Activated naive CD8-positive, alpha-beta T cell (primary cell): ENCODE measurements around the gene PLCG2.
"Not testable (repeated sequence)": the region's sequence is repeated elsewhere in the genome, so short reads cannot be mapped to it uniquely, and the experiment has no call there.

Experiments used
- H3K27ac Mint-ChIP-seq: one replicate; pipeline ENCODE4 v1.8.0; 2021; ENCODE audit warnings: mixed read lengths
- H3K27me3 Mint-ChIP-seq: one replicate; pipeline ENCODE4 v1.8.0; 2021; ENCODE audit warnings: mixed read lengths
- H3K36me3 Mint-ChIP-seq: one replicate; pipeline ENCODE4 v1.8.0; 2021; ENCODE audit warnings: mixed read lengths
- H3K4me1 Mint-ChIP-seq: one replicate; pipeline ENCODE4 v1.8.0; 2021; ENCODE audit warnings: low read depth, mixed read lengths
- H3K4me3 Mint-ChIP-seq: one replicate; pipeline ENCODE4 v1.8.0; 2021; ENCODE audit warnings: mild to moderate bottlenecking, mixed read lengths
- H3K9me3 Mint-ChIP-seq: one replicate; pipeline ENCODE4 v1.8.0; 2021; ENCODE audit warnings: low read depth, mixed read lengths

Gene PLCG2

DNA sequence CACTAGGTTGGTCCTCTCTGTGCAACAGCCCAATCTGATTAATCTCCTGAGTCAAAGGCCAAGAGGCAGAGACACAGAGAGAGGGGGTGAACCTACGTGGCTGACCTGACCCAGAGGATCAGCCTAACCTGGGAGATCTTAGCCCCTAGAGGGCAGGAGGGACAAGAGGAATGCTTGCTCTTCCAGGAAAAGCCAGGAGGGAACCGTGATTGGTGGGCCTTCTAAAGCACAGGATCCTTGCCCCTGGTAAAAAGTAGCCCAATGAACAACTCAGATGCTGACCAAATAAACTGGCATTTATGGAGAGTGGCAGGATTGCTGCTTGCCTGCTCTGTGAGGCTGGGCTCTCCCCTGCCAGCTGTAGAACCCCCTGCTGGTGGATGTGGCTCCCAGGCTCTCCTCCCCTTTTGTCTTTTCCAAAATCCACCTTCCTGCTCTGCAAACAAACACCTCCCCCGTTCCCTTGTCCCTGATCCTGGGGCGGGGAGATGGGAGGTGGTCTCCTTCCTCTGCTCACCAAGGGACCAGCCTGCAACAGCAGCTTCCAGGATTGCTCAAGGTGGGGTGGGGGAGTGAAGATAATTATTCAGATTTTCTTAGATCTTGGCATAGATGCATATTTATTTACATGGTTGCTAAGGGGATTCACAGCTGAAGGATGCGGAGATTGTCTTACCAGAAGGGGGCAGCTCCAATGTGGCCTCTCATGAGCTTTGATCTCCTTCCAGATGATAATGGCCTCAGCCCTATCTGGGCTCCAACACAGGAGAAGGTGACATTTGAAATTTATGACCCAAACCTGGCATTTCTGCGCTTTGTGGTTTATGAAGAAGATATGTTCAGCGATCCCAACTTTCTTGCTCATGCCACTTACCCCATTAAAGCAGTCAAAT, 160.3 kb downstream of the PLCG2 start:
- no peaks in the 10 kb centered on the region for H3K36me3 Mint-ChIP-seq
- peaks cover 2% of the 10 kb centered on the region for H3K27me3 Mint-ChIP-seq
- H3K4me1 Mint-ChIP-seq, result no peaks in the 10 kb centered on the region
- no peaks in the 10 kb centered on the region for H3K9me3 Mint-ChIP-seq
- no peak overlapping the region for H3K4me3 Mint-ChIP-seq
- no peak overlapping the region for H3K27ac Mint-ChIP-seq

DNA sequence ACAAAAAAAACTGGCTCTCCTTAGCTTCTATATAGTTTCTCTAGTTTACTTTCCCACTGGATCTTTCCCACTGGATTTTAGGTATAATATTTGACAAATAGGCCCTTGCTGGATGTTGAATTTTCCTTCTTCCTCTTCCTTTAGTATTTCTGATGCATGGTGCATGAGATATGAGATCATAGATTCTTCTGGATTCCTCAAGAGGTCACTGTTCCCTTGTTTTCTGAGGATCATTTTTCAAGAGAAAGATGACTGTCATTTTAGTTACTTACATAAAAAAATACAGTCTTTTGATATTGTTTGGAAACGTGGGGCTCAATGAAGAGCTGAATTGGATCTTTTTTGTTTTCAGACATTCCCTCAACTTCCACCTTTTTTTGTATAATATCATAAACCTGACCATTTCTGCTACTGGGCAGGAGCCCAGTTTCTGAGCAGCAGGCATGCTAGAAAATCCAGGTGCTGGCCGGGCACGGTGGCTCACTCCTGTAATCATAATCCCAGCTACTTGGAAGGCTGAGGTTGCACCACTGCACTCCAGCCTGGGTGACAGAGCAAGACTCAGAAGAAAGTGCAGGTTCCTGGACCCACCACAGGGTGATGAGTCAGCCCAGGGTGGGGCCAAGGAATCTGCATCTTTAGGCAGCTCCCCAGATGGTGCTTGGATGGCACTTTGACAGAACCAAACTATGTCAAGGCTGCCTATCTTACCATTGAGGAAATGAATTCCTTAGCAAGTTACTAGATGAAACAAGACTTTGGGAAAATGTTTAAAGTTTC, 161.9 kb downstream of the PLCG2 start:
- Mint-ChIP-seq H3K27ac (no peak overlapping the region), H3K27me3 (peaks cover 2% of the 10 kb centered on the region), H3K4me1 (no peaks in the 10 kb centered on the region), H3K36me3 (no peaks in the 10 kb centered on the region), H3K9me3 (no peaks in the 10 kb centered on the region), H3K4me3 (no peak overlapping the region)

GRCh38 chr16:81942007-81942601, 163.0 kb downstream of the PLCG2 start:
- no peak overlapping the region for H3K27ac Mint-ChIP-seq
- no peaks in the 10 kb centered on the region for H3K36me3 Mint-ChIP-seq
- no peaks in the 10 kb centered on the region for H3K9me3 Mint-ChIP-seq
- H3K27me3 Mint-ChIP-seq, result peaks cover 2% of the 10 kb centered on the region
- no peaks in the 10 kb centered on the region for H3K4me1 Mint-ChIP-seq
- no peak overlapping the region for H3K4me3 Mint-ChIP-seq

GRCh38 chr16:81945665-81946064, 166.6 kb downstream of the PLCG2 start:
- no peak overlapping the region for H3K4me3 Mint-ChIP-seq

GRCh38 chr16:81946206-81946605, 167.1 kb downstream of the PLCG2 start:
- Mint-ChIP-seq H3K27me3 (no peaks in the 10 kb centered on the region), H3K4me1 (no peaks in the 10 kb centered on the region), H3K9me3 (peaks cover 2% of the 10 kb centered on the region), H3K36me3 (no peaks in the 10 kb centered on the region), H3K27ac (no peak overlapping the region), H3K4me3 (no peak overlapping the region)

More at GRCh38 chr16:81945665-81946064, 166.6 kb downstream of the PLCG2 start:
- Mint-ChIP-seq H3K36me3 (no peaks in the 10 kb centered on the region), H3K27me3 (no peaks in the 10 kb centered on the region), H3K4me1 (no peaks in the 10 kb centered on the region), H3K27ac (no peak overlapping the region), H3K9me3 (no peaks in the 10 kb centered on the region)

GRCh38 chr16:81951564-81951963, 172.5 kb downstream of the PLCG2 start:
- Mint-ChIP-seq H3K4me1 (no peaks in the 10 kb centered on the region), H3K4me3 (no peak overlapping the region), H3K27me3 (peaks cover 6% of the 10 kb centered on the region), H3K9me3 (peaks cover 15% of the 10 kb centered on the region), H3K27ac (no peak overlapping the region), H3K36me3 (no peaks in the 10 kb centered on the region)

DNA sequence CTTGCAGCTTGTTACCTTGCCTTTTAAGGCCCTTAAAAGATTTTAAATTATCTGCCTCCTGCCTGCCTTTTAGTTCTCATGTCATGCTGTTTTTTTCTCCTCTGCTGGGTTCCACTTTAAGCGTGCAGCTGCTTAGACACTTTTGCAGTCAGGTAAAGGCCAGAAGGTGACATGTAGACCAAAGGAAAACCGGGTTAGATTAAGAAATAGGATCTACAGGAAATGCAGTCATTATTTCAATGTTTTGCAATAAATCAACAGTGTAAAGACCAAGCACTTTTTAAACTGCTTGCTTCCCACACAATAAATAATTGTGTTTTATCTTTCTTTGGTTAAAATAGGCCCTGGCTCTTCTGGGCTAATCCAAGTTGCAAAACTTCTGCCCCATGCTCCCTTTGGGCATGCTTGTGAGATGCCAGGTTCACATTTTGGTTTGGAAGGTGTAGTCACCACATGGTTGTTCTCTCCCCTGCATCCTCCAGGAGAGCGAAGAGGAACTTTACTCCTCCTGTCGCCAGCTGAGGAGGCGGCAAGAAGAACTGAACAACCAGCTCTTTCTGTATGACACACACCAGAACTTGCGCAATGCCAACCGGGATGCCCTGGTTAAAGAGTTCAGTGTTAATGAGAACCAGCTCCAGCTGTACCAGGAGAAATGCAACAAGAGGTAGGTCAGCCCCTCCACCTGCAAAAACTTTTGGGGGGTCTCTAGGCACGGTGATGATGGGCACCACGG, 177.3 kb downstream of the PLCG2 start:
- Mint-ChIP-seq H3K4me1 (no peaks in the 10 kb centered on the region), H3K9me3 (peaks cover 11% of the 10 kb centered on the region), H3K4me3 (no peak overlapping the region), H3K36me3 (no peaks in the 10 kb centered on the region), H3K27me3 (peaks cover 6% of the 10 kb centered on the region), H3K27ac (no peak overlapping the region)

DNA sequence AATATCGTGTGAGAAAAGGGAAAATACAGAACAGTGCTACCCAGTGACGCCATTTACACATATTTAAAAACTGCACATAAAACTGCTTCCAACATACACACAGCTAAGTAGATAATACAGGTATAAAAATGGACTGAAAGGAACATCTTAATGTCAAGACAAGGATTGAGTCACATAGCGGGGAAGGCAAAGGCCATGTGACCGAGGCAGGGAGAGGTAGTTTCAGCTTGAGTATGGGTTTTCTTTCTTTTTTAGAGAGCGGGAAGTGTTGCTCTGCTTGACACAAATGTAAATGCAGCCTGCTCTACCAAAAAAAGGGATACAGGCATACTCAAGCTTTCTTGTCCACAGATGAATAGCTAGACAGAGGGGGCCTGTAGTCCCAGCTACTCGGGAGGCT, 185.7 kb downstream of the PLCG2 start:
- Mint-ChIP-seq H3K36me3 (no peaks in the 10 kb centered on the region), H3K4me3 (no peak overlapping the region), H3K27me3 (peaks cover 5% of the 10 kb centered on the region), H3K27ac (no peak overlapping the region), H3K4me1 (no peaks in the 10 kb centered on the region), H3K9me3 (no peaks in the 10 kb centered on the region)

DNA sequence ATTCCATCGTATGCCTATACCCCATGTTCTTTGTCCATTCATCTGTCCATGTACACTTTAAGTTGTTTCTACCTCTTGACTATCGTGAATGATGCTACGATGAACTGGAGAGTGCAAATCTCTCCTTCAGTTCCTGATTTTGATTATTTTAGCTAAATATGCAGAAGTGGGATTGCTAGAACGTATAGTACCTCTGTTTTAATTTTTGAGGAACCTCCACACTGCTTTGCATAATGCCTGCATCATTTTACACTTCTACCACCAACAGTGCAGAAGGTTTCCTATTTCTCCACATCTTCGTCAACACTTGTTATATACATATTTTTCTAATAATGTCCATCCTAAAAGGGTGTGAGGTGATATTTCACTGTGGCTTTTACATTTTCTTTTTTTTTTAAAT, 188.3 kb downstream of the PLCG2 start:
- Mint-ChIP-seq H3K27me3 (peaks cover 5% of the 10 kb centered on the region), H3K36me3 (peaks cover 7% of the 10 kb centered on the region), H3K27ac (no peak overlapping the region), H3K4me1 (no peaks in the 10 kb centered on the region), H3K4me3 (no peak overlapping the region), H3K9me3 (peaks cover 9% of the 10 kb centered on the region)

DNA sequence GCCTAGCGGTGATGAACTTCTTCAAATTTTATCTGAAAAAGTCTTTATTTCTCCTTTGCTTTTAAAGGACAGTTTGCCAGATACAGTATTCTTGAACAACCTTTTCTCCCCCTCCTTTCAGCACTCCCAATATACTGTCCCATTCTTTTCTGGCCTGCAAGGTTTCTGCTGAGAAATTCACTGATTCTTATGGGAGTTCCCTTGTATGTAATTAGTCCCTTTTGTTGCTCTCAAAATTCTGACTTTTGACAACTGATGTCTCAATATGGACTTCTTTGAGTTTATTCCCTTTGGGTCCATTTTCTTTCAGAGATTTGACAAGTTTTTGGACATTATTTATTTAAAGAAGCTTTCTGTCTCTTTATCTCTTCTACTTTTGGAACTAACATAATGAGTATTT, 192.8 kb downstream of the PLCG2 start:
- no peaks in the 10 kb centered on the region for H3K4me1 Mint-ChIP-seq
- H3K4me3 Mint-ChIP-seq, result no peak overlapping the region
- peaks cover 9% of the 10 kb centered on the region for H3K36me3 Mint-ChIP-seq
- H3K9me3 Mint-ChIP-seq, result peaks cover 13% of the 10 kb centered on the region
- peaks cover 2% of the 10 kb centered on the region for H3K27me3 Mint-ChIP-seq
- no peak overlapping the region for H3K27ac Mint-ChIP-seq

DNA sequence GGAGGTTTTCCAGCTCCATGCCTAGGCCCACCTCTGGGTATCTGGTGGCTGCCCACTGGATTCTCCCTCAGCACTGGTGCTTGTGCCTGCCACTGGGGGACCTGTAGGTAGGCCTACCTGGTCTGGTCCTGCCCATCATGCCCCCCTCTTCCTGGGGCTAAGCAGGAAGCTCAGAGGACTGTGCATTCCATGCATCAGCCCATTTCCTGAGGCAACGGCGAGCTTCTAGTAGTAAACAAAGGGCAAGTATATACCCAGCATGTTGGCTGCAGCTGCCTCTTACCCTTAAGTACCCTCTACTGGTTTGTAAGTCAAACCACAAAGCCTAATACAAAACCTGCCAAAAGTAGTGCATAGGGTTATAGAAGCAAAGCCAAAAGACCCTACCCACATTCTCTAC, 194.6 kb downstream of the PLCG2 start:
- no peak overlapping the region for H3K27ac Mint-ChIP-seq
- H3K9me3 Mint-ChIP-seq, result peaks cover 13% of the 10 kb centered on the region
- peaks cover 2% of the 10 kb centered on the region for H3K27me3 Mint-ChIP-seq
- H3K4me1 Mint-ChIP-seq, result no peaks in the 10 kb centered on the region
- H3K36me3 Mint-ChIP-seq, result peaks cover 12% of the 10 kb centered on the region
- H3K4me3 Mint-ChIP-seq, result no peak overlapping the region

DNA sequence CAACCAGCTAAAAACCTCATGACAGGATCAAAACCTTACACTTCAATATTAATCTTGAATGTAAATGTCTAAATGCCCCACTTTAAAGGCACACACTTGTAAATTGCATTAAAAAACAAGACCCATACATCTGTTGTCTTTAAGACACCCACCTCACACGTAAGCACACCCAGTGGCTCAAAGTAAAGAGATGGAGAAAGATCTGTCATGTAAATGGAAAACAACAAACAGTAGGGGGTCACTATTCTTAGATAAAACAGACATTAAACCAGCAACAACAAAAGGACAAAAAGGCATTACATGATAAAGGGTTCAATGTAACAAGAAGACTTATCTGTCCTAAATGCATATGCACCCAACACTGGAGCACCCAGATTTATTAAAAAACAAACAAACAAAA, 196.5 kb downstream of the PLCG2 start:
- peaks cover 13% of the 10 kb centered on the region for H3K9me3 Mint-ChIP-seq
- H3K27me3 Mint-ChIP-seq, result peaks cover 2% of the 10 kb centered on the region
- no peak overlapping the region for H3K27ac Mint-ChIP-seq
- peaks cover 12% of the 10 kb centered on the region for H3K36me3 Mint-ChIP-seq
- no peaks in the 10 kb centered on the region for H3K4me1 Mint-ChIP-seq
- no peak overlapping the region for H3K4me3 Mint-ChIP-seq

- not testable (repeated sequence) for H3K4me1 Mint-ChIP-seq, H3K9me3 Mint-ChIP-seq, H3K4me3 Mint-ChIP-seq, H3K36me3 Mint-ChIP-seq, H3K27ac Mint-ChIP-seq, H3K27me3 Mint-ChIP-seq
Measured at GRCh38 chr16:81977335-81977942, 198.3 kb downstream of the PLCG2 start.

- Mint-ChIP-seq H3K4me3 (no peak overlapping the region), H3K27ac (no peak overlapping the region), H3K36me3 (no peaks in the 10 kb centered on the region), H3K9me3 (no peaks in the 10 kb centered on the region), H3K4me1 (no peaks in the 10 kb centered on the region), H3K27me3 (peaks cover 3% of the 10 kb centered on the region)
Measured at GRCh38 chr16:81987121-81987520, 208.0 kb downstream of the PLCG2 start.
